Kasumi-1 (cell line): ENCODE data around the gene OR5K3.

Experiments
- DNase-seq, 2 experiments: peaks; one replicate each; lab custom pipeline; 2025; lab: John Stamatoyannopoulos, UW

Gene OR5K3

DNA sequence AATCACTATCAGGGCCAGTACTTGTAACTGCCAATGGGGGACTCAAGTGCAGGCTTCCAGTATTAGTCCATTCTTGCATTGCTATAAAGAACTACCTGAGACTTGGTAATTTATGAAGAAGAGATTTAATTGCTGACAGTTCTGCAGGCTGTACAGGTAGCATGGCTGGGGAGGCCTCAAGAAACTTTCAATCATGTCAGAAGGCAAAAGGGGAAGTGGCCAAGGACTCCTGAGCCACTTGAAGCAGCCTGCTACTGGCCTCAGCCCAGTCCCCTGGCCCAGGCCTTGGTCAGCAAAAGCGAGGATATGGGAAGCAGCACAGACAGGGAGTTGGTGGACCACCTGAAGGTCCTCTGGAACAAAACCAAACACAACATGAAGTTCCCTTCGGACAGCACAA, 43.3 kb downstream of the OR5K3 start:
- DNase-seq = no peak

DNA sequence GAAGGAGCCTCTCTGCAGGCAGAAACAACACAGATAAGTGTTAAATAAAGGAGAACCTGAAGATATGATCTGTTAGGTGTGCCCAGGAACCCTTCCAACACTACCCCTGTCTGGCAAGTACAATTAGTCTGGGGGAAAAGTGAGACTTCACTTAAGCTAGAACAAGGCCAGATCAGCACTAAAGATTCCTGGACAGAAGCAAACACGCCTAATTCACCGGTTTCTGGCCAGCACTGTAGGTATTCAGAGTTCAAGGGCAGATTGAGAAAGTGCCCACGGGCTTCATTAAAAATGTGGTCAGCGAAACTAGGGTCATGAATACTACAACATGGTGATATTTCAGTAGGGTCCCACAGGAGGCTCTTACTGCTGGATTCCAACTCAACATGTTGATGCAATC, 43.9 kb downstream of the OR5K3 start:
- no peak for DNase-seq

DNA sequence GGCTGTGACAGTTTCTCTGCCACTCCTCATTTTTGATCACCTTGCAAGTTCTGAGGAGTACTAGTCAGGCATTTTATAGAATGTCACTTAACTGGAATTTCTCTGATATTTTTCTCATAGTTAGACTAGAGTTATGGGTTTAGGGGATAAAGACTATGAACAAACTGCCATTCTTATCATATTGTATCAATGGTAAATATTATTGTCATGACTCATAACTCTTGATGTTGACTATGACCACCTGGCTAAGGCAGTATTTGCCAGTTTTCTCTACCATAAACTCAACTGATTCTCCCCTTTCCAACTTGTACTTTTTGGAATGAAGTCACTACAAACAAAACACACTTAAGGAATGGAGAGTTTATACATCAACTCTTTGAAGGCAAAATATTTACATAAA, 49.8 kb downstream of the OR5K3 start:
- DNase-seq = no peak
